Neural crest cell (in vitro differentiated cells): Measurements from ENCODE around the gene IL10RB. TPM values are rescaled to one million over a fixed set of nuclear protein-coding genes. Genes with fewer than 3 reads are reported as not detected.
"Not testable (repeated sequence)": the region's sequence is repeated elsewhere in the genome, so short reads cannot be mapped to it uniquely, and the experiment has no call there.

ENCODE experiments used
- DNase-seq: peaks from one replicate; pipeline ENCODE4 v3.0.0; 2021; ENCODE audit warnings: low read depth, mixed read lengths, low spot score
- H3K27ac Mint-ChIP-seq: one replicate; pipeline ENCODE4 v1.8.0; 2021; ENCODE audit warnings: mild to moderate bottlenecking, mixed read lengths; ENCODE audit not compliant: unreplicated experiment
- H3K27me3 Mint-ChIP-seq: 2 replicates; pipeline ENCODE4 v1.8.0; 2021; ENCODE audit warnings: low read depth, mild to moderate bottlenecking, mixed read lengths
- H3K36me3 Mint-ChIP-seq: 2 replicates; pipeline ENCODE4 v1.8.0; 2021; ENCODE audit warnings: low read depth, mild to moderate bottlenecking, mixed read lengths
- H3K4me1 Mint-ChIP-seq: 2 replicates; pipeline ENCODE4 v1.8.0; 2021; ENCODE audit warnings: mixed read lengths
- H3K4me3 Mint-ChIP-seq: one replicate; pipeline ENCODE4 v1.8.0; 2021; ENCODE audit warnings: mild to moderate bottlenecking, mixed read lengths
- H3K9me3 Mint-ChIP-seq: 2 replicates; pipeline ENCODE4 v1.8.0; 2021; ENCODE audit warnings: mixed read lengths
- CTCF ChIP-seq: fragments of 200-600 bp; sonication (generic); conservative IDR thresholded peaks from 2 replicates; pipeline ENCODE4 v1.5.0; 2021; ENCODE audit warnings: antibody characterized with exemption, mild to moderate bottlenecking
- total RNA-seq: library from RNA; stranded (reverse); gene quantifications from 2 replicates; pipeline ENCODE4 v1.2.1, GENCODE V29; 2021

Gene IL10RB
- total RNA-seq, 1 donor from 2014 or later: 5.8 TPM

- DNase-seq: no peak
- peaks cover 5% of the 10 kb centered on the region for H3K9me3 Mint-ChIP-seq
- H3K27me3 Mint-ChIP-seq: peaks cover 33% of the 10 kb centered on the region
- no peaks in the 10 kb centered on the region for H3K36me3 Mint-ChIP-seq
- no peaks in the 10 kb centered on the region for H3K4me1 Mint-ChIP-seq
- no peak overlapping the region for H3K27ac Mint-ChIP-seq
- no peak for TF ChIP-seq CTCF
- H3K4me3 Mint-ChIP-seq: no peak overlapping the region
These were observed 50.0 kb downstream of the IL10RB start for GRCh38 chr21:33315946-33316710.

DNA sequence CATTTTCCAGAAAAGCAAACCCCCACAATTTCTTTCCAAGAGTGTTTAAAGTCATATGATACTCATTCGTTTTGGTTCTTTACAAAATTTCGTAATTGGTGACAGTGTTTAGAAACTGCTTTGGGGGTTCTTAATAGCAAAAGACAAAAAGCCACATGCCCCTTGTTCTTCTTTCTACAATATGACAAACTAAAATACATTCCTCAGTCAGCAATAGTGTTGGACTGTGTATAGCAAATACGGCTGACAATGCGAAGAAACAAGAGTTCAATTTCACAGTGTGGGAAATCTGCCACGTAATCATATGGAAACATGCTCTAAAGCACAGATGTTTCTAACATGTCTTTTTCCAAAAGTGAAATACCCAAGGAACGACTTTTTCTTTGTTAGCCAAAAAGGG, 51.0 kb downstream of the IL10RB start:
- DNase-seq: no peak
- no peak for TF ChIP-seq CTCF
- Mint-ChIP-seq H3K9me3 (peaks cover 5% of the 10 kb centered on the region), H3K4me1 (no peaks in the 10 kb centered on the region), H3K27ac (no peak overlapping the region), H3K27me3 (peaks cover 33% of the 10 kb centered on the region), H3K4me3 (no peak overlapping the region), H3K36me3 (no peaks in the 10 kb centered on the region)

DNA sequence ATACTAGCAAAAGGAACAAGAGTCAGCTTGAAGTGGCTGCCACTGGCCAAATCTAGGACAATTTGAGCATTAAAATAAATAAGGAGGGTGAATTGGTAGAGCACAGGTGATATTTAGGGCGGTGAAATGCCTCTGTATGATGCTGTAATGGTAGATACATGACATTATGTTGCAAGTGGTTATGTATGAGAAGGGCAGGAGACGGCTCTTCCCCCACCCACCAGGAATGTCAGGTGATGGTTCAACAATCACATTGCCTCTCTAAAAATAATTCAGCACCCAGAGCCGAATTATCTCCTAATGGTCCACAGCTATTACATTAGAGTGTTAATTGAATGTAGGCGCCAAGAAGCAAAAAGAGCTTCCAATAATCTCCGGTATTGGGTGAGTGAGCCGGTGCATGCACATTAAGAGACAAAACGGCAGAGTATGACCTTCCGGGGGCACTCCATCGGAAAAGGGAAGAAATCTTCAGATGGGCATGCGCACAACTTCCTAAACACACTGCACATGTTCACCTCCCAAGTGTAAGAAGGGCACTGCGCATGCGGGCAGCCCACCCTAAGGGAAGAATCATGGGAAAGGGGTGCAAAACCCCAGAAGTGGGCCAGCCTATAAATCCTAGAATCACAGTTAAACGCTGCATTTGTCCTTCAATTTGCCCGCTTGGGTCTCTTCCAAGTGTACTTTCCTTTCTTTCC, 51.8 kb downstream of the IL10RB start:
- TF ChIP-seq CTCF: no peak
- Mint-ChIP-seq H3K27ac (no peak overlapping the region), H3K4me1 (no peaks in the 10 kb centered on the region), H3K27me3 (peaks cover 33% of the 10 kb centered on the region), H3K4me3 (no peak overlapping the region), H3K9me3 (peaks cover 5% of the 10 kb centered on the region), H3K36me3 (no peaks in the 10 kb centered on the region)
- no peak for DNase-seq

DNA sequence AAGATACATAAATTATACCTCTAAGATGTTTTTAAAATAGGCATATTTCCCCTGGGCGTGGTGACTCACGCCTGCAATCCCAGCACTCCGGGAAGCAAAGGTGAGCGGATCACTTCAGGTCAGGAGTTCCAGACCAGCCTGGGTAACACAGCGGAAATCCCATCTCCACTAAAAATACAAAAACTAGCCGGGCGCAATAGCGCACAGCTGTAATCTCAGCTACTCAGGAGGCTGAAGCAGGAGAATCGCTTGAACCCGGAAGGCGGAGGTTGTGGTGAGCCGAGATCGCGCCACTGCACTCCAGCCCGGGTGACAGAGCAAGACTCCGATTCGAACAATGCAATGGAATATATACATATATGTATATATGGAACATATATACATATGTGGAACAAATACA, 54.8 kb downstream of the IL10RB start:
- H3K27me3 Mint-ChIP-seq: peaks cover 20% of the 10 kb centered on the region
- H3K4me1 Mint-ChIP-seq, H3K27ac Mint-ChIP-seq, DNase-seq, H3K4me3 Mint-ChIP-seq, H3K36me3 Mint-ChIP-seq, H3K9me3 Mint-ChIP-seq: not testable (repeated sequence)

- not testable (repeated sequence) for H3K27ac Mint-ChIP-seq, H3K4me1 Mint-ChIP-seq, H3K27me3 Mint-ChIP-seq, H3K36me3 Mint-ChIP-seq, DNase-seq, H3K4me3 Mint-ChIP-seq, H3K9me3 Mint-ChIP-seq
These were observed 57.4 kb downstream of the IL10RB start for GRCh38 chr21:33323610-33324009.

DNA sequence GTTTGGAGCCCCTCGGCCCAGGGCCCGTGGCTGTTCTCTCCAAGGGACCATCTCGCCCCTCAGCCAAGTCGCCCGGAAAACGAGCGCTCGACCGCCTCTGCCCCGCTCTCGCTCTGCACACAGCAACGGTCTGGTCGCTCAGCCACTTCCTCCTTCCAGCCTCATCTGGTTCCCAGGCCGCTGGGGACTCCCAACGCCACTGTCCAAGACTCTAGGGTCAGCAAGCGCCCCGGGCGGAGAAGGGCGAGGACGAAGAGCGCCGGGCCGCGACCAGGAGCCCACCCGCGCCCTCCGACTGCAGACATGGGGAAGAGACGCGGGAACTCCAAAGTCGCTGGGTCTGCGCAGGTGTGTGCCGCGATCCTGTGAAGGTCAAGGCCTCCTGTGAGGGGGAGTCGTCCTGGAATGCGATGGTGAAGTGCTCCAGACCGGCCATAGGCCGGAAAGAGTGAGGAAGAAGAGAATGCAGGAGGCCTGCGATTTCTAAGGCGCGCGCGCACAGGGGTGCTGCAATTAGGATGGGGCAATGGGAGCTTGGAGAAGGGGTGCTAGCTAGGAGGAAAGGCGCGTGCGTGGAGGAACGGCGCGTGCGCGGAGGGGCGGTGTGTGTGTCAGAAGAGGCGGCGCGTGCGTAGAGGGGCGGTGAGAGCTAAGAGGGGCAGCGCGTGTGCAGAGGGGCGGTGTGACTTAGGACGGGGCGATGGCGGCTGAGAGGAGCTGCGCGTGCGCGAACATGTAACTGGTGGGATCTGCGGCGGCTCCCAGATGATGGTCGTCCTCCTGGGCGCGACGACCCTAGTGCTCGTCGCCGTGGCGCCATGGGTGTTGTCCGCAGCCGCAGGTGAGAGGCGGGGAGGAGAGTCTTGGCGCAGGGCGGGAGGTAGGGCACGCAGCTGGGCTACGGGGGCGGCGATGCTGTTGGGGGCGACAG, 58.4 kb downstream of the IL10RB start, which contains the start of gene IFNAR1:
Gene IFNAR1 (plus strand): TSS at position 680 of the 931 bp plus-strand sequence. CDS start 86 bp downstream, at position 766.
- peaks cover 6% of the 10 kb centered on the region for H3K36me3 Mint-ChIP-seq
- H3K4me3 Mint-ChIP-seq: no peak within 1 kb of the TSS
- no peaks in the 10 kb centered on the region for H3K27me3 Mint-ChIP-seq
- no peaks in the 10 kb centered on the region for H3K9me3 Mint-ChIP-seq
- no peak for TF ChIP-seq CTCF
- no peak within 1 kb of the TSS for H3K27ac Mint-ChIP-seq
- H3K4me1 Mint-ChIP-seq: peaks cover 3% of the 10 kb centered on the region
- DNase-seq: peak; percentile 98
